T47D (cell line): Measurements from ENCODE around the gene EPG5.

Experiments
- DNase-seq, 2 experiments: peaks; one replicate each; pipeline versions ENCODE4 v3.0.0 to v3.0.0-alpha.2; 2011 to 2012; ENCODE audit warnings: low read depth in 1 of 2, low spot score in 1 of 2
- JUND ChIP-seq: IDR thresholded peaks from 2 replicates; pipeline ENCODE4 v1.6.1; 2012; ENCODE audit warnings: low read depth
- in situ Hi-C: cut with HindIII; loops from 2 replicates; pipeline ENCODE4 v1.10.0; 2016; ENCODE audit warnings: low sequenced_read_pairs, low pct_unique_long_range_greater_than_20kb

Gene EPG5

DNA sequence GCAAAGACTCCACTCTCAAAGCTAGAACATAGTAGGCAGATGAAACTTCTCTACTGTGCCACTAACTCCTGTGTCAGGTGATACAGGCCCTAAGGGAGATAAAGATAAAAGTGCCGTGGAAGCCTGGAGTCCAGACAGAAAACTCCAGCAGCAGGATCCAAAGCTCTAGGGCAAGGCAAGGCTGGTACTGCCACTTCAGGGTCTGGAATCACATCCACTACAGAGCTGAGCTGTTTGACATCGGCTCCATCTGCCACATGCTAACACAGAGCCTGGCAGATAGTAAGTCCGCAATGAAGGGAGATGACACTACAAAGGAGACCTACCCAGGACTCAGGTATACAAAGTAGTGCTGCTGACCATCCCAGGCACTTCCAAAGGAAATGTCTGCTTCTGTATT lies 34.4 kb downstream of the EPG5 start:
- DNase-seq: no peak
- no peak for TF ChIP-seq JUND
- in situ Hi-C loops: no loop called here

DNA sequence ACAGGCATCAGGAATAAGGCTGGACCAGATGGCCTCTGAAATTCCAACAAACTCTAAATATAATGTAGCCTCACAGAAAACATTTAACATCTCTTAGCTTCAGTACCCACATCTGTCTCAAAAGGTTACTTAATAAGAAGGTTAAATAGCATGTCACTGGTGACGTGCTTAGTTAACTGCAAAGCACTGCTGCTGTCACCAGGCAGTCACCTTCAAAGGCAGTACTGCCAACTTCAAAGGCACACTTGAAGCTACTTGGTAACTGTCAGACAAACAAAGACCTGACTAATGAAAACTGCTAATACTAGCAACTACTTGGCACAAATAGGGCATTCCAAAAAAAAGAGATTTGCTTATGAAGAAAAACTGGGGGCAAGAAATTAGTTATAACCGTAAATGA lies 36.2 kb downstream of the EPG5 start:
- no peak for TF ChIP-seq JUND
- in situ Hi-C loops: no loop called here
- DNase-seq: no peak

DNA sequence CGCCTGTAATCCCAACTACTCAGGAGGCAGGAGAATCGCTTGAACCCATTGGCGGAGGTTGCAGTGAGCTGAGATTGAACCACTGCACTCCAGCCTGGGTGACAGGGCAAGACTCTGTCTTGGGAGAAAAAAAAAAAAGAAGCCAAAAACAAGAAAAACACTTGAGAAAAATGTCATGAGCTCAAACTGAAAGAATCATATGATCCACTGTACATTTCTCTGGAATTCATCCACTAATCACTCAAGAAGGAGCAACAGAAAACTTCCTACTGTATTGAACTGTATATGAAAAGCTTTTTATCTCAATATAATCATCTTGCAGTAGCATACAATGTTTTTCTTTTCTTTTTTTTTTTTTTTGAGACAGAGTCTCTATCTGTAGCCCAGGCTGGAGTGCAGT lies 40.4 kb downstream of the EPG5 start:
- TF ChIP-seq JUND: no peak
- no peak for DNase-seq
- in situ Hi-C loops: no loop called here

DNA sequence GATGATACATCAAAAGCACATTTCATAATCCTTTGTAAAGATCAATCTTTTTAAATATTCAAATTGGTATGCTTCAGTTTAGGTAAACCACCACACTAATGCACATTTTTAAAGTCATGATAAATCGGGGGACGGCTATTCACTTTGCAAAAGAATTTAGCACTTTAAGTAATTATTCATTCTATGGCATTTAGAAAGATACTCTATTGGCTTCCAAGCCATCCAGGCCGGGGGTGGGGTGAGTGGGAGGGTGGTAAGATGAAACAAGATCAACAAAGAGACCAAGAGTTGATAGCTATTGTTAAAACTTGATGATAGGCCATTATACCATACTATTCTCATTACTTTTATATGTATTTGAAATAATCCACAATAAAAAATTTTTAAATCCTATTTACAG lies 41.0 kb downstream of the EPG5 start:
- no peak for TF ChIP-seq JUND
- in situ Hi-C loops: no loop called here
- no peak for DNase-seq

DNA sequence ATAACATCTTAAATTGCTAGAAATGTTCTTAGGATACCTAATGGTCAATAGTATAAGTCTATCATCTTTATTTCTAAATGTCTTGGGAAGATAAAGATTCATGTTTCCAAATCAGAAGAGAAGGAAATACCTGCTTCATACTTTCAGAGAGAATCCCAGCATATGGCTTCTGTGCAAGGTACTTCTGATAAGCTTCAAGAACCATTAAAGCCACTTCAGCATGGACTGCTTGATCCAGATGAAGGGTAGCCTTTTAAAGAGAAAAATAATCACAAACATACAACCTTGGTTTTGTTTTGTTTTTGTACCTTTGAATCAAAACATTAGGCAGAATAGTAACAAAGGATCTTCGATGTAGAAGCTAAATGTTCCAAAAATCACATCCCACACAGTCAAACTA lies 44.0 kb downstream of the EPG5 start:
- TF ChIP-seq JUND: no peak
- in situ Hi-C loops: no loop called here

DNA sequence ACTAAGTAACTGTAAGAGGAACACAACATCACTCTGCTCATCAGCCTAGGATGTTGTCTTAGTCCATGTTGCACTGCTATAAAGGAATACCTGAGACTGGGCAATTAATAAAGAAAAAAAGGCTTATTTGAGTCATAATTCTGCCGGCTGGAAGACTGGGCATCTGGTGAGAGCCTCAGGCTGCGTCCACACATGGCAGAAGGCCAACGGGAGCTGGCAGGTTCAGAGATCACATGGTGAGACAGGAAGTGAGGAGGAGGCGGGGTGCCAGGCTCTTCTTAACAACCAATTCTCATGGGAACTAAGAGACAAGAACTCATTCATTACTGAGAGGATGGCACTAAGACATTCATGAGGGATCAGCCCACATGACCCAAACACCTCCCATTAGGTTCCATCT lies 46.8 kb downstream of the EPG5 start:
- peak in 1 of 2 experiments; percentile 31 for DNase-seq
- TF ChIP-seq JUND: no peak
- in situ Hi-C loops: no loop called here

More for the DNA sequence above, 44.0 kb downstream of the EPG5 start:
- no peak for DNase-seq

DNA sequence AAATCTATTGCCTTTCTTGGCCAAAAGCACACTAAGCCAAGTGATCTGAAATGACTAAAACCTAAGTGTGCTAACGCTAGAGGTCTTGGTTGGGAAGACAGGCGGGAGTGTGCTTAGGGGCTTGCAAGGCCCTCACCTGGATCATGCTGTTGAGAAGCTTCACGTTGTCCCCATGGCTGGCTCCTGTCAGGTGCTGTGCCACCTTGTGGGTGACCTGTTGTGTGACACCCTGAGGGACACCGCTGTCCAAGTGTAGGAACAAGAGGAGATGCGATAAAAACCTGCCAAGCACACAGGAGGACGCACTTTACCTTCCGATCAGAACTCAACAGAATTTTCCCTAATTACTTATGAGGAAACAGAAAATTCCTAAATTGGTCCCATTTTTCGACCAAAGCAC lies 50.8 kb downstream of the EPG5 start:
- in situ Hi-C loops: no loop called here
- peak; percentile 29 to 44 for DNase-seq

DNA sequence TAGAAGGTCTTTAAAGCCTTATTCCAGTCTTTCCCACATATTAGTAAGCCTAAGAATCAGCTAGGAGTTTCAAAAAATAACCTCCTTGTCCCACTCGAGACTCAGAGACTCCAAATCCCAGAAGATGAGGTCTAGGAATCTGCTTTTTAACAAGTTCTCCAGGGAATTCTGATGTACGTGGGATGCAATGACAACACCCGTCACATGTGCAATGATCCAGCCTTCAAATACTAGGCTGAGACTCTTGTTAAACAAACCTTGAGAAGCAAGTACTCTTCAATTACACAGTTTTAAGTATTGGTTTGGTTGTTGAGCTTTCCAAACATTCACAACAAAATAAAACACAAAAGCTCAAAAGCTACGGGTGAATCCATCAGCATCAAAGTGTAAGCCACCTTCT lies 53.9 kb downstream of the EPG5 start:
- no peak for TF ChIP-seq JUND
- in situ Hi-C loops: no loop called here
- no peak for DNase-seq

More for the DNA sequence above, 50.8 kb downstream of the EPG5 start:
- no peak for TF ChIP-seq JUND

DNA sequence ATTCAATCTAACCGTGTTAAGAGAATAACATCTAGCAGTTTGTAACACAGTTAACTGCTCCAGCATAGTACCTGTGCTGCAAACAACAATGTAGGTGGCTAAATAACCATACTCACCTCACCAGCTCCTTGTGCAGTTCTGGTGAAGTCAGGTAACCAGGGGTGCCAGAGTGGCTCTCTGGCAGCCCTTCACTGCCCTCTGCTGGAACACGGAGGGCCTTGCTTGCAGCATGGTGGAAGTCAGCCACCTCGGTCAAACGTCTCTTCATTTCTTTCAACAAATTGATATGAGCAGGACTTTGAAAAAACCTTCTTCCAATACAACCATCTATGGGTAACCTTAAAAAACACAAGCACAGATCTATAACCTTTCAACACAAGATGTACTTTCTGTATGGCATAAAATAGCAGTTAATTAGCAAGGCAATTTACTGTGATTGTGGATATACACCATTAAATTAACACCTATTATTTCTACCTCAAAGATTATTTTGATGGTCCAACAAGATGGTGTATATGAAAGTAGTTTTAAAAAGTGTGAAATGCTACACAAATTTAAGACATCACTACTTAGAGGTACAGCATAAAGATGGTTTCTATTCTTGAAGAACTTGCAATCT lies 56.6 kb downstream of the EPG5 start:
- TF ChIP-seq JUND: no peak
- in situ Hi-C loops: no loop called here

DNA sequence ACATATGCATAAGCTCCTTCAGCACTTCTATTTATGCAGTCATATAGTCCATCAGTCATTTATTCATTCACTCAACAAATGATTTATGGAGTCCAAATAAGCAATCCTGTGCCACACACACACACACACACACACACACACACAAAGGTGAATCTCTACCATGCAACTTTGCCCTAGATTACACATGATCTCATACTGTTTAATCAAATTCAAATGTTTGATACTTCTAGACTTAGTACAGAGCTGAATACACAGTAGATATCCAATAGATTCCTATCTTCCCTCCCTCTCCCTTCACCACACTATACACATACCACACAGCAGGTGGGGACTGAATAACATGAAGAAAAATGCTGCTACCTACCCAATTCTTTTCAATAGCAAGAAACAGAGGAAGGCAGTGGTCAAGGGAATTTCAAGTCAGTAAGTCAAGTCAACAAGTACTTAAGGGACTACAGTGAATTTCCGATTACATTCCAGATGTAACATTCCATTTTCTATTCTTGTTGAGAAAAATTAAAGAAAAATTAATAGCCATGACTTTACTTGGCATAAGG lies 65.4 kb downstream of the EPG5 start:
- TF ChIP-seq JUND: no peak
- in situ Hi-C loops: no loop called here

More for the DNA sequence above, 56.6 kb downstream of the EPG5 start:
- DNase-seq: peak; percentile 40 to 61

DNA sequence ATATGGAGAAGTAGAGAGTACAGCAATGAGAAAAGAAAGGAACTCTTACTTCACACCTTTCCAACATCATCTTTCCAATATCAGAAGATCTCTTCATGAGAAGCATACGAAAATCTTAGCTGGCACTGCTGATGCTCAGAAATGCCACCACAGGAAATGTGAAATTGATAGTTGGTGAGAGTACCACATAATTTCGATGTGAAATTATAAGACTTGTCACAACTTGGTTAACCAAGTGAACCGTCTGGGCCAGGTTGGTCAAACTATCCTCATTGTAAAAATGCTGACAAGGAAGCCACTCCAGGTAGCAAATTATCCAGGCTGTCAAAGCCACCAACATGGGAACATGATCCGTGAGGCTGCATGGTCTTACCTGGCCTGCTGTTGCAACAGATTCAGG lies 66.5 kb downstream of the EPG5 start:
- no peak for TF ChIP-seq JUND
- no peak for DNase-seq
- in situ Hi-C loops: no loop called here

More for the DNA sequence above, 65.4 kb downstream of the EPG5 start:
- no peak for DNase-seq

DNA sequence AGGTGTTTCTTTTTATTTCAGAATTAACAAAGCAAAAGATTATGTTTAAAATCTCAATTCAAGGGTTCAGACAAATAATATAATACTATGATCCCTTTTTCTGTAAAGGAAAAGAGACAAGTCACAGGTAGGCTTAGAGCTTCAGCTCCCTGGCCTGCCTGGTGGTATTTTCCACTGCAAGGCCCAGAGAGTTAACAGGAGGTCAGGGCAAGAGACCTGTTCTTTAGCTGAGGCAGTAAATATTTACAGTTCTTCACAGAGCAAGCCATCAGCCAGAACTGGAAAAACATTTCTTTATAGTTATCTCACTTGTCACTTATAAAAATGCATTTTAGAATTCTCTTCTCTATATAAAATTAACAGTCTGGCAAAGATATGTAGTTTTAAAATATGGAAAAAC lies 70.1 kb downstream of the EPG5 start:
- DNase-seq: peak in 1 of 2 experiments; percentile 15
- no peak for TF ChIP-seq JUND
- in situ Hi-C loops: no loop called here

DNA sequence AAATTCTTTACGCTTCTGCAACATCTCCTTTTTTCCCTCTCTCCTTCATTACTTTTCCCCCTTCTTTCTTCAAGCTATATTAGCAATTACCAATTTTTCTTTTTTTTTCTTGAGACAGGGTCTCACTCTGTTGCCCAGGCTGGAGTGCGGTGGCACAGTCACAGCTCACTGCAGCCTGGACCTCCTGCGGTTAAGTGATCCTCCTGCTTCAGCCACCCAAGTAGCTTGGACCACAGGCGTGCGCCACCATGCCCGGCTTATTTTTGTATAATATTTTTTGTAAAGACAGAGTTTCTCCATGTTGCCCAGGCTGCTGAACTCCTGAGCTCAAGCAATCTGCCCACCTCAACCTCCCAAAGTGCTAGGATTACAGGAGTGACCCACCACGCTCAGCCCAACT lies 70.7 kb downstream of the EPG5 start:
- DNase-seq: no peak
- in situ Hi-C loops: no loop called here
- TF ChIP-seq JUND: no peak

DNA sequence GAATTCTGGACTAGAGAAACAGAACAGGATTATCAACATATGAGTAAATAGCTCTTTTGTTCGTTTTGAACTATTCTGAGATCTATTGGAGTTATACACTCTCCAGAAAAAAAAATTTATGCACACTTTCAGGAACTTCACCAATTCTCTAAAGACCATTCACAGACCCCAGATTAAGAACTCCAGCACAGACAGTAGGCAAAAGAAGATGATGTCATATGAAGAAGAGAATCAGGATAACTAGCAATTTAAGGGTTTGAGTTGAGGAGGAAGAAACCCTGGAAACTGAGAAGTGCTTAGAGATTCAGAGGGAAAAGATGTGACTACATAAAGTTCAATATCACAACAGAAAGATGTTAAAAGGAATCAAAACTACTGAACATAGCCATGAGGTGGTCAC lies 71.8 kb downstream of the EPG5 start:
- DNase-seq: no peak
- in situ Hi-C loops: no loop called here
- no peak for TF ChIP-seq JUND

DNA sequence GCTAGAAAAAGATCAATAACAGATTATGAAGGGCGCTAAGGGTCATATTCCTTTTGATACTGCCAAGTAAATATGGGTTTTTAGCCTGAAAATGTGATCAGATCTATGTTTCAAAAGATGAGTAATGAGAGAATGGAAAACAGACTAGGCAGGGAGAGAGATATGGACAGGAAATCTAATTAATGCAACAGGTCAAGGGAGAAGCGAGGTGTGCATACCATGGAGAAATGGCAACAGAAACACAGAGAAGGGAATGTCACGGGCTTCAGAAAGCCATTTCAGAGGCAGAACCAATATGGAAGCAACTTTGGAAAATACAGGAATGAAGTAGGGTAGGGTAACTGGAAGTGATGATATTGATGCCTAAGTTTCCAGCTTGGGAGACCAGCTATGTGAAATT lies 72.3 kb downstream of the EPG5 start:
- DNase-seq: no peak
- TF ChIP-seq JUND: no peak
- in situ Hi-C loops: no loop called here
